ENCODE measurements around the gene NUF2.

The NUF2 gene

DNA sequence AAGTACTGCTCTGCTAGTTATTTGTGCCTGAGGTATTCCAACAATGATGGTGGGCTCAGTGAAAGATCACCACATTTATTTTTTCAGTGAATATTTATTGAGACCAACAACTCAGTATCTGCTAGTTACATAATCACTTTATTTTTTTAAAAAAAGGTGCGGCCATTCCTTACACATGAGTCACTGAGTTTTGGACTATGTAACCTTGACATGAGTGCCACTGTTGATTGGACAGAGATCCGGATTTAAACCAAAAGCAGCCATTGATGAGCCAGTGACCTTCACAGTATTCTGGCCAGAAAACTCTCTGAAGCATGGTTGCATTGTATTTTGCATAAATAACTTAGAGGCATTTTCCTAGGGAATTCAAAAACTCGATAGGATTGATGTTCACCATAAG lies 79.5 kb downstream of the NUF2 start:
- DNase-seq (ENCODE audit: low read depth in 3 of 3) = no peak
